ENCODE results near the gene NDST1.

The NDST1 gene

GRCh38 chr5:150530423-150530822 lies 22.5 kb downstream of the NDST1 start:
- Histone ChIP-seq H3K36me3 (ENCODE audit: insufficient read depth, low read length) (peaks cover 13% of the 10 kb centered on the region), H3K9ac (ENCODE audit: low read depth, low read length) (no peak overlapping the region)

GRCh38 chr5:150530951-150531588 lies 23.1 kb downstream of the NDST1 start:
- Histone ChIP-seq H3K9ac (ENCODE audit: low read depth, low read length) (no peak overlapping the region), H3K9me3 (ENCODE audit: control insufficient read depth, insufficient read depth, low read length) (no peaks in the 10 kb centered on the region), H3K4me1 (ENCODE audit: insufficient read depth, low read length) (peaks cover 16% of the 10 kb centered on the region), H3K36me3 (ENCODE audit: insufficient read depth, low read length) (peaks cover 13% of the 10 kb centered on the region)

More at GRCh38 chr5:150530423-150530822, 22.5 kb downstream of the NDST1 start:
- Histone ChIP-seq H3K4me1 (ENCODE audit: insufficient read depth, low read length) (peaks cover 21% of the 10 kb centered on the region), H3K9me3 (ENCODE audit: control insufficient read depth, insufficient read depth, low read length) (no peaks in the 10 kb centered on the region)

- H3K4me1 ChIP-seq (ENCODE audit: insufficient read depth, low read length): peaks cover 10% of the 10 kb centered on the region; the same call in 1 of the 2 replicates
- H3K9me3 ChIP-seq (ENCODE audit: control insufficient read depth, insufficient read depth, low read length): no peaks in the 10 kb centered on the region
- H3K36me3 ChIP-seq (ENCODE audit: insufficient read depth, low read length): peaks cover 17% of the 10 kb centered on the region
- no peak overlapping the region for H3K9ac ChIP-seq (ENCODE audit: low read depth, low read length)
Observed at GRCh38 chr5:150531686-150532085, 23.8 kb downstream of the NDST1 start.

GRCh38 chr5:150532151-150532550 lies 24.2 kb downstream of the NDST1 start:
- no peaks in the 10 kb centered on the region for H3K9me3 ChIP-seq (ENCODE audit: control insufficient read depth, insufficient read depth, low read length)
- no peak overlapping the region for H3K9ac ChIP-seq (ENCODE audit: low read depth, low read length)
- H3K36me3 ChIP-seq (ENCODE audit: insufficient read depth, low read length): peaks cover 19% of the 10 kb centered on the region
- peaks cover 8% of the 10 kb centered on the region; the same call in 1 of the 2 replicates for H3K4me1 ChIP-seq (ENCODE audit: insufficient read depth, low read length)

GRCh38 chr5:150532996-150533395 lies 25.1 kb downstream of the NDST1 start:
- no peaks in the 10 kb centered on the region for H3K9me3 ChIP-seq (ENCODE audit: control insufficient read depth, insufficient read depth, low read length)
- peaks cover 15% of the 10 kb centered on the region for H3K36me3 ChIP-seq (ENCODE audit: insufficient read depth, low read length)
- peaks cover 8% of the 10 kb centered on the region; the same call in 1 of the 2 replicates for H3K4me1 ChIP-seq (ENCODE audit: insufficient read depth, low read length)
- no peak overlapping the region for H3K9ac ChIP-seq (ENCODE audit: low read depth, low read length)

GRCh38 chr5:150534811-150535210 lies 26.9 kb downstream of the NDST1 start:
- H3K36me3 ChIP-seq (ENCODE audit: insufficient read depth, low read length): peaks cover 16% of the 10 kb centered on the region
- H3K9me3 ChIP-seq (ENCODE audit: control insufficient read depth, insufficient read depth, low read length): no peaks in the 10 kb centered on the region
- H3K9ac ChIP-seq (ENCODE audit: low read depth, low read length): no peak overlapping the region
- H3K4me1 ChIP-seq (ENCODE audit: insufficient read depth, low read length): peaks cover 5% of the 10 kb centered on the region; the same call in 1 of the 2 replicates

- H3K9me3 ChIP-seq (ENCODE audit: control insufficient read depth, insufficient read depth, low read length): no peaks in the 10 kb centered on the region
- H3K4me1 ChIP-seq (ENCODE audit: insufficient read depth, low read length): no peaks in the 10 kb centered on the region
- no peak overlapping the region for H3K9ac ChIP-seq (ENCODE audit: low read depth, low read length)
- peaks cover 21% of the 10 kb centered on the region for H3K36me3 ChIP-seq (ENCODE audit: insufficient read depth, low read length)
Observed at GRCh38 chr5:150535611-150536010, 27.7 kb downstream of the NDST1 start.

GRCh38 chr5:150538007-150538917 lies 30.3 kb downstream of the NDST1 start:
- Histone ChIP-seq H3K4me1 (ENCODE audit: insufficient read depth, low read length) (no peaks in the 10 kb centered on the region), H3K9ac (ENCODE audit: low read depth, low read length) (no peak overlapping the region), H3K9me3 (ENCODE audit: control insufficient read depth, insufficient read depth, low read length) (no peaks in the 10 kb centered on the region), H3K36me3 (ENCODE audit: insufficient read depth, low read length) (peaks cover 21% of the 10 kb centered on the region)

GRCh38 chr5:150539206-150539605 lies 31.3 kb downstream of the NDST1 start:
- H3K9me3 ChIP-seq (ENCODE audit: control insufficient read depth, insufficient read depth, low read length): no peaks in the 10 kb centered on the region
- H3K9ac ChIP-seq (ENCODE audit: low read depth, low read length): no peak overlapping the region
- H3K4me1 ChIP-seq (ENCODE audit: insufficient read depth, low read length): no peaks in the 10 kb centered on the region
- H3K36me3 ChIP-seq (ENCODE audit: insufficient read depth, low read length): peaks cover 21% of the 10 kb centered on the region

- Histone ChIP-seq H3K9me3 (ENCODE audit: control insufficient read depth, insufficient read depth, low read length) (no peaks in the 10 kb centered on the region), H3K9ac (ENCODE audit: low read depth, low read length) (no peak overlapping the region), H3K36me3 (ENCODE audit: insufficient read depth, low read length) (peaks cover 19% of the 10 kb centered on the region), H3K4me1 (ENCODE audit: insufficient read depth, low read length) (0 out of 2 replicates have a peak, but pooled peaks cover 3% of the 10 kb centered on the region)
Observed at GRCh38 chr5:150540042-150540441, 32.1 kb downstream of the NDST1 start.

GRCh38 chr5:150540615-150541396 lies 32.9 kb downstream of the NDST1 start:
- no peak overlapping the region for H3K9ac ChIP-seq (ENCODE audit: low read depth, low read length)
- no peaks in the 10 kb centered on the region for H3K9me3 ChIP-seq (ENCODE audit: control insufficient read depth, insufficient read depth, low read length)
- H3K36me3 ChIP-seq (ENCODE audit: insufficient read depth, low read length): peaks cover 21% of the 10 kb centered on the region
- 0 out of 2 replicates have a peak, but pooled peaks cover 3% of the 10 kb centered on the region for H3K4me1 ChIP-seq (ENCODE audit: insufficient read depth, low read length)

GRCh38 chr5:150541397-150541675 lies 33.4 kb downstream of the NDST1 start:
- Histone ChIP-seq H3K9ac (ENCODE audit: low read depth, low read length) (no peak overlapping the region), H3K36me3 (ENCODE audit: insufficient read depth, low read length) (peaks cover 21% of the 10 kb centered on the region), H3K4me1 (ENCODE audit: insufficient read depth, low read length) (0 out of 2 replicates have a peak, but pooled peaks cover 3% of the 10 kb centered on the region), H3K9me3 (ENCODE audit: control insufficient read depth, insufficient read depth, low read length) (no peaks in the 10 kb centered on the region)

- H3K9me3 ChIP-seq (ENCODE audit: control insufficient read depth, insufficient read depth, low read length): no peaks in the 10 kb centered on the region
- H3K9ac ChIP-seq (ENCODE audit: low read depth, low read length): no peak overlapping the region
- peaks cover 16% of the 10 kb centered on the region for H3K36me3 ChIP-seq (ENCODE audit: insufficient read depth, low read length)
- 0 out of 2 replicates have a peak, but pooled peaks cover 3% of the 10 kb centered on the region for H3K4me1 ChIP-seq (ENCODE audit: insufficient read depth, low read length)
Observed at GRCh38 chr5:150541895-150542294, 34.0 kb downstream of the NDST1 start.

GRCh38 chr5:150542933-150543445 lies 35.1 kb downstream of the NDST1 start:
- Histone ChIP-seq H3K4me1 (ENCODE audit: insufficient read depth, low read length) (0 out of 2 replicates have a peak, but pooled peaks cover 3% of the 10 kb centered on the region), H3K9me3 (ENCODE audit: control insufficient read depth, insufficient read depth, low read length) (no peaks in the 10 kb centered on the region), H3K9ac (ENCODE audit: low read depth, low read length) (no peak overlapping the region), H3K36me3 (ENCODE audit: insufficient read depth, low read length) (peaks cover 16% of the 10 kb centered on the region)

Measured in ES-I3 (cell line).